NCI-H2171 treated with DMSO at 0.1 percent for 48 hours (cell line): ENCODE results near the gene MLXIPL.
"Not testable (repeated sequence)": the region's sequence is repeated elsewhere in the genome, so short reads cannot be mapped to it uniquely, and the experiment has no call there.

ENCODE experiments used
- DNase-seq: peaks from one replicate; lab custom pipeline; 2025; lab: John Stamatoyannopoulos, UW

Gene MLXIPL

GRCh38 chr7:73550093-73550492 is 74.2 kb downstream of the MLXIPL start:
- DNase-seq, result not testable (repeated sequence)

GRCh38 chr7:73549176-73549575 is 75.1 kb downstream of the MLXIPL start:
- no peak for DNase-seq

GRCh38 chr7:73547841-73548240 is 76.5 kb downstream of the MLXIPL start:
- no peak for DNase-seq

- no peak for DNase-seq
Measured at GRCh38 chr7:73544678-73545077, 79.6 kb downstream of the MLXIPL start.
